Memory B cell (primary cell): ENCODE data around the gene CCDC30.

Experiments
- ATAC-seq: fragments of 150-1000 bp; cut with Tn5 transposase; 2 replicates; pipeline ENCODE4 v1.10.0; 2021; ENCODE audit warnings: low read depth, mild to moderate bottlenecking, moderate library complexity
- DNase-seq, 2 donors: peaks; one replicate each; pipeline ENCODE4 v3.0.0; 2022; ENCODE audit warnings: low spot score in 2 of 2
- H3K27ac Mint-ChIP-seq: one replicate; pipeline ENCODE4 v1.8.0; 2022; ENCODE audit warnings: mild to moderate bottlenecking, moderate library complexity, mixed read lengths
- H3K27me3 Mint-ChIP-seq: one replicate; pipeline ENCODE4 v1.8.0; 2022; ENCODE audit warnings: mixed read lengths
- H3K36me3 Mint-ChIP-seq: one replicate; pipeline ENCODE4 v1.8.0; 2022; ENCODE audit warnings: mild to moderate bottlenecking, mixed read lengths
- H3K4me1 Mint-ChIP-seq: one replicate; pipeline ENCODE4 v1.8.0; 2022; ENCODE audit warnings: mixed read lengths
- H3K4me3 Mint-ChIP-seq: one replicate; pipeline ENCODE4 v1.8.0; 2022; ENCODE audit warnings: mild to moderate bottlenecking, moderate library complexity, mixed read lengths
- H3K9me3 Mint-ChIP-seq: one replicate; pipeline ENCODE4 v1.8.0; 2022; ENCODE audit warnings: mixed read lengths

The CCDC30 gene

GRCh38 chr1:42684139-42684538 is 221.1 kb downstream of the CCDC30 start:
- no peaks in the 10 kb centered on the region for H3K27me3 Mint-ChIP-seq
- H3K4me3 Mint-ChIP-seq = peak overlapping the region; percentile 93
- H3K4me1 Mint-ChIP-seq = peaks cover 56% of the 10 kb centered on the region
- no peak for ATAC-seq
- no peaks in the 10 kb centered on the region for H3K9me3 Mint-ChIP-seq
- DNase-seq = no peak
- peak overlapping the region; percentile 96 for H3K27ac Mint-ChIP-seq
- peaks cover 11% of the 10 kb centered on the region for H3K36me3 Mint-ChIP-seq

GRCh38 chr1:42686418-42686817 is 223.3 kb downstream of the CCDC30 start:
- peak overlapping the region; percentile 52 for H3K27ac Mint-ChIP-seq
- H3K4me1 Mint-ChIP-seq = peaks cover 56% of the 10 kb centered on the region
- no peaks in the 10 kb centered on the region for H3K27me3 Mint-ChIP-seq
- ATAC-seq (no peak), DNase-seq (no peak)
- peaks cover 11% of the 10 kb centered on the region for H3K36me3 Mint-ChIP-seq
- H3K9me3 Mint-ChIP-seq = no peaks in the 10 kb centered on the region
- peak overlapping the region; percentile 34 for H3K4me3 Mint-ChIP-seq

- H3K4me3 Mint-ChIP-seq = no peak overlapping the region
- no peak for DNase-seq
- ATAC-seq = no peak
- H3K36me3 Mint-ChIP-seq = peaks cover 3% of the 10 kb centered on the region
- no peak overlapping the region for H3K27ac Mint-ChIP-seq
- no peaks in the 10 kb centered on the region for H3K9me3 Mint-ChIP-seq
- H3K27me3 Mint-ChIP-seq = no peaks in the 10 kb centered on the region
- peaks cover 47% of the 10 kb centered on the region for H3K4me1 Mint-ChIP-seq
Measured at GRCh38 chr1:42689912-42690311, 226.8 kb downstream of the CCDC30 start.

GRCh38 chr1:42690477-42691156 is 227.5 kb downstream of the CCDC30 start:
- Mint-ChIP-seq H3K4me1 (peaks cover 44% of the 10 kb centered on the region), H3K4me3 (no peak overlapping the region), H3K36me3 (peaks cover 6% of the 10 kb centered on the region), H3K9me3 (no peaks in the 10 kb centered on the region), H3K27me3 (no peaks in the 10 kb centered on the region), H3K27ac (peak overlapping the region; percentile 24)
- DNase-seq (no peak), ATAC-seq (peak; percentile 43)

GRCh38 chr1:42691157-42691498 is 228.0 kb downstream of the CCDC30 start:
- peak; percentile 27 for ATAC-seq
- Mint-ChIP-seq H3K4me1 (peaks cover 43% of the 10 kb centered on the region), H3K9me3 (no peaks in the 10 kb centered on the region), H3K27ac (peak overlapping the region; percentile 83), H3K36me3 (peaks cover 9% of the 10 kb centered on the region), H3K4me3 (peak overlapping the region; percentile 27), H3K27me3 (no peaks in the 10 kb centered on the region)
- DNase-seq = no peak

GRCh38 chr1:42692461-42692860 is 229.4 kb downstream of the CCDC30 start:
- H3K4me1 Mint-ChIP-seq = peaks cover 36% of the 10 kb centered on the region
- peaks cover 16% of the 10 kb centered on the region for H3K36me3 Mint-ChIP-seq
- no peak for DNase-seq
- H3K27ac Mint-ChIP-seq = peak overlapping the region; percentile 83
- ATAC-seq = no peak
- H3K9me3 Mint-ChIP-seq = no peaks in the 10 kb centered on the region
- no peaks in the 10 kb centered on the region for H3K27me3 Mint-ChIP-seq
- no peak overlapping the region for H3K4me3 Mint-ChIP-seq

GRCh38 chr1:42692911-42693310 is 229.8 kb downstream of the CCDC30 start:
- DNase-seq (no peak), ATAC-seq (no peak)
- Mint-ChIP-seq H3K27ac (peak overlapping the region; percentile 83), H3K27me3 (no peaks in the 10 kb centered on the region), H3K4me3 (no peak overlapping the region), H3K4me1 (peaks cover 32% of the 10 kb centered on the region), H3K9me3 (no peaks in the 10 kb centered on the region), H3K36me3 (peaks cover 18% of the 10 kb centered on the region)

GRCh38 chr1:42698081-42698813 is 235.2 kb downstream of the CCDC30 start:
- H3K4me3 Mint-ChIP-seq = no peak overlapping the region
- H3K27me3 Mint-ChIP-seq = no peaks in the 10 kb centered on the region
- no peaks in the 10 kb centered on the region for H3K9me3 Mint-ChIP-seq
- DNase-seq (no peak), ATAC-seq (no peak)
- peaks cover 3% of the 10 kb centered on the region for H3K4me1 Mint-ChIP-seq
- no peak overlapping the region for H3K27ac Mint-ChIP-seq
- H3K36me3 Mint-ChIP-seq = peaks cover 43% of the 10 kb centered on the region

- no peaks in the 10 kb centered on the region for H3K9me3 Mint-ChIP-seq
Measured at GRCh38 chr1:42700006-42700405, 236.9 kb downstream of the CCDC30 start.

GRCh38 chr1:42703888-42704464 is 240.9 kb downstream of the CCDC30 start:
- Mint-ChIP-seq H3K9me3 (peaks cover 1% of the 10 kb centered on the region), H3K4me3 (no peak overlapping the region), H3K27ac (peak overlapping the region; percentile 40), H3K4me1 (no peaks in the 10 kb centered on the region), H3K36me3 (peaks cover 49% of the 10 kb centered on the region), H3K27me3 (no peaks in the 10 kb centered on the region)
- ATAC-seq = no peak
- DNase-seq = no peak

More at GRCh38 chr1:42700006-42700405, 236.9 kb downstream of the CCDC30 start:
- ATAC-seq (no peak), DNase-seq (no peak)
- H3K4me3 Mint-ChIP-seq = no peak overlapping the region
- H3K4me1 Mint-ChIP-seq = peaks cover 2% of the 10 kb centered on the region
- no peak overlapping the region for H3K27ac Mint-ChIP-seq
- H3K27me3 Mint-ChIP-seq = no peaks in the 10 kb centered on the region
- peaks cover 52% of the 10 kb centered on the region for H3K36me3 Mint-ChIP-seq
